GM21723 (cell line): Measurements from ENCODE around the gene PODNL1.

ENCODE experiments used
- ATAC-seq: cut with Tn5 transposase; IDR thresholded peaks from one replicate; pipeline ENCODE4 v1.9.1; 2021; ENCODE audit warnings: mild to moderate bottlenecking, moderate library complexity; ENCODE audit not compliant: unreplicated experiment

Gene PODNL1, protein sequence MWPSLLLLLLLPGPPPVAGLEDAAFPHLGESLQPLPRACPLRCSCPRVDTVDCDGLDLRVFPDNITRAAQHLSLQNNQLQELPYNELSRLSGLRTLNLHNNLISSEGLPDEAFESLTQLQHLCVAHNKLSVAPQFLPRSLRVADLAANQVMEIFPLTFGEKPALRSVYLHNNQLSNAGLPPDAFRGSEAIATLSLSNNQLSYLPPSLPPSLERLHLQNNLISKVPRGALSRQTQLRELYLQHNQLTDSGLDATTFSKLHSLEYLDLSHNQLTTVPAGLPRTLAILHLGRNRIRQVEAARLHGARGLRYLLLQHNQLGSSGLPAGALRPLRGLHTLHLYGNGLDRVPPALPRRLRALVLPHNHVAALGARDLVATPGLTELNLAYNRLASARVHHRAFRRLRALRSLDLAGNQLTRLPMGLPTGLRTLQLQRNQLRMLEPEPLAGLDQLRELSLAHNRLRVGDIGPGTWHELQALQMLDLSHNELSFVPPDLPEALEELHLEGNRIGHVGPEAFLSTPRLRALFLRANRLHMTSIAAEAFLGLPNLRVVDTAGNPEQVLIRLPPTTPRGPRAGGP

DNA sequence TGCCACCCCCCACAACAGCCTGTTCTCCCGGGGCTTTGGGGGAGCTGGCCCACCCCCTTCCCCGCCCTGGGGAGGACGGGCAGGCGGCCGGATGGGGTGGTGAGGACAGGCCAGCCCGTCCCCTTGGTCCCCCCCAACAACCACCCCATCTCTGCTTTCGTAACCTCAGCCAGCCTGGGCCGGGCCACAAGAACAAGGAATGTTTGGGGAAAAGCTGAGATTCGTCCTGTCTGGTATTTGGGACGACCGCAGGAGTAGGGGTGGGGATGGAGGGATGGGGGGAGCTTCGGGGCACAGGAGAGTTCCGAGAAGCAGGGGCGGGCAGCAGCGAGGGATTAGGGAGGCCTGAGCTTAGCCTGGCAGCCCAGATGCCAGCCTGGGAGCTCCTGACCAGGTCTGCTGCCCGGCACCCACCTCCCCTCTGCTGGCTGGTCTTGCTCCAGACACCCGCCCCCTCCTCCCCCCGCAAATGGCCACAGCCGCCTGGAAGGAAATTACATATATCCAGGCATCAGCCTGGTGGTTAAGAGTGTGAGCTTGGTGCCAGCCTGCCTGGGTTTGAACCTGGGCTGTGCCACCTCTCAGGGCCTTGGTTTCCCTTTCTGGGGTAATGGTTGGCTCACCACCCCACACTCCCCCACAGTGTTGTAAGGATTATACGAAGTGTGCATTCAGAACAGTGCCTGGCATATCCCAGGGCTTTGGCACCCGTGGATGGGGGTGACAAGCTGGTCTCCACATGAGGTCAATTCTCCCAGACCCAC lies at the start of gene PODNL1:
PODNL1 (minus strand) TSS at position 117 of the 764 bp plus-strand sequence. CDS start 236 bp downstream, outside the sequence.
- no peak for ATAC-seq

DNA sequence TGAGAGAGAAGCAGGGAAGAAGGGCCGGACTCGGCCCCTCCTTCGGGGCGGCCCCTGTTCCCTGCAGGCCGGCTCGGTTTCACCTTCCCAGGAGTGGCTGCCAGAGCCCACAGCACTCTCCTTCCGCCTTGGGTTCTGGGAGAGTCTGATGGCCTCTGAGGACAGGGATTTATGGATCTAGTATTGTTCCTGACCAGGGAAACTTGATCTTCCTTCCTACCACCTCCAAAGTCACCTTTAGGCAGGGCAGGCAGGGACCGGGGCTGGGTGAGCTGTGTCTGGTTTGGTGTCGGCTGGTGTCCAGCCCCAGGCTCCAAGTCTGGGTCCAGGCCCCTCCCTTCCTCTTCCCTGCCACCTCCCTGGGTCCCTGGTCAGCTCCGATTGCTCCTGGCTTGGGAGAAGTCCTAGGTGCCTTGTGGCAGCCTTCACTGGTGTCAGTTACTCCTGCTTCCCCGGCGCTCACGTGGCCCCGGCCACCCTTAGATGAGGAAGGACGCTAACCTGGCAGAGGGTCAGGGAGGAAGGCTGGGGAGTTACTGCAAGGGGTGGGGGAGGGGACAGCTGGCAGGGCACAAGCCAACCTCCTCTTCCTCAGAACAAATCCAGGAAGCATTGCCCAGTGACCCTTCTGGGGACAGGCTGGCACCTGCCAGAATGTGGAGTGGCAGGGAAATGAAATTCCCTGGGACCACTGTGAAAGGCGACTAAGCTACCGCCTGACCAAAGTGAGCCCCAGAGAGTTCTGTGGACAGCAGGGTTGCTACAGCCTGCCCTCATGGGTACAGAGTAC lies 49.1 kb upstream of the PODNL1 start:
- no peak for ATAC-seq

DNA sequence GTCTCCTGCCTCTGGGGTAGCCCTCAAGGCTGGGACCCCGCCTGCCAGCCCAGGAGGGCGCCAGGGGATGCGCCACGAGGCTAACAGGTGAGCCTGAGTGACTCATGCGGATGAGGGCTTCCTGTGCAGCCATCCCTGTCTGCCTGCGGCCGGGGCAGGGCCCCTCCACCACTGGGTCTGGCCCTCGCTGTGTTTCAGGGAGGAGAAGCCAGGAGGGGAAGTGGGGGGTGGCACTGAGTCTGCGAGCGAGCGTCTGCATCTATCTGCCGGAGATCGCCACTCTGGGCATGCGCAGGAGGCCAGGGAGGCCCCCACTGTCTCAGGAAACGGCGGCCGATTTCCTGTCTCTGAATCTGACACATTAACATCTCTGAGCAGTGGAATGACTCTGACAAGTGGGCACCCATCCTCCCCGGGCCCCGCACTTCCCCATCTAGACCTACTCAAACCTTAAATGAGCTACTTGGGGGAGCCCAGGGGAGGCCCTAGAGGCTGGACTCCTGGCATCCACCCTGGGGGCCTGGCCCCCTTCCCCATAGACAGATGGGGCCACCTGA lies 48.2 kb upstream of the PODNL1 start:
- peak; percentile 77 for ATAC-seq

DNA sequence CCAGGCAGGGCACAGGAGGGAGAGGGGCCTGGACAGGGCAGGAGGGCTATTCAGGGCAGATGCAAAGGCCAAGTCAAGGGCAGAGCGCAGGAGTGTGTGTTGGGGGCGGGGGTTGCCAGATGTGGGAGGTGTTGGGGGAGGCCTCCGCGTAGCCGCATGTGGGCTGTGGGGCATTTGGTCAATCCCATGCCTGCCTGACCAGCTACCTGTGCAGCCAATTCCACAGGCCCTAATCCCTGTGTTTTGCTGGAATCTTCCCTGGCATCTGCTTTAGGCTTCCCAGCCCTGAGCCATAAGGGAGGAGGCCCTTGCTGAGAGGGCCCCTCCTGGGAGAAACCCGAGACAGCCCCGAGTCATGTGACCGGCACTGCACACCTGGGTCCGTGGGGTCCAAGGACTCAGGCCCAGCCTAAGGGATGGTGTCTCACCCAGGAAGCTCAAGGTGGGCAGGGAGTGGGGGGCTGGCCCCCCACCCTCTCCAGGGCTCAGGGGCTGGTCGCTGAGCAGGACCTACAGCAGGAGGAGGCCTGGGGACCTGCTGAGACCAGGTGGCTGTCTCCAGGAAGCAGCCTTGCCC lies 47.6 kb upstream of the PODNL1 start:
- ATAC-seq, result peak; percentile 8

DNA sequence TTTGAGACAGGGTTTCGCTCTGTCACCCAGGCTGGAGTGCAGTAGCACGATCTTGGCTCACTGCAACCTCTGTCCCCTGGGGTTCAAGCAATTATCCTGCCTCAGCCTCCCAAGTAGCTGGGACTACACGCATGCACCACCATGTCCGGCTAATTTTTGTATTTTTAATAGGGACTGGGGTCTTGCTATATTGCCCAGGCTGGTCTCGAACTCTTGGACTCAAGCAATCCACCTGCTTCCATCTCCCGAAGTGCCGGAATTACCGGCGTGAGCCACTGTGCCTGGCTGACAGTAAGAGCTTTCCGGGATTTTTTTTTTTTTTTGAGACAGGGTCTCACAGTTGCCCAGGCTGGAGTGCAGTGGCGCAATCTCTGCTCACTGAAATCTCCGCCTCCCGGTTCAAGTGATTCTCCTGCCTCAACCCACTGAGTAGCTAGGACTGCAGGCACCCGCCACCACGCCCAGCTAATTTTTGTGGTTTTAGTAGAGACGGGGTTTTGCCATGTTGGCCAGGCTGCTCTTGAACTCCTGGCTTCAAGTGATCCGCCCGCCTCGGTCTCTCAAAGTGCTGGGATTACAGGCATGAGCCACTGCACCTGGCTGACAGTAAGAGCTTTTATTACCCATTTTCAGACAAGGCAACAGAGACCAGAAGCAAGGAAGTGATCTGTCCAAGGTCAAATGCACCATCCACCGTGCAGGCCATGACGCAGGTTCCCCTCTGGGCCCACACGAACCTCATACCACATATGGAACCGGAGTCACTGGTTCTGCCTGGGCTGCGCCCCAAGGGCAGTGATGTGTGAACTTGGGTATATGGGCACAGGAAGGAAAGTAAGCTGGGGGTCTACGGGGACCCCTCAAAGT lies 46.9 kb upstream of the PODNL1 start:
- no peak for ATAC-seq

DNA sequence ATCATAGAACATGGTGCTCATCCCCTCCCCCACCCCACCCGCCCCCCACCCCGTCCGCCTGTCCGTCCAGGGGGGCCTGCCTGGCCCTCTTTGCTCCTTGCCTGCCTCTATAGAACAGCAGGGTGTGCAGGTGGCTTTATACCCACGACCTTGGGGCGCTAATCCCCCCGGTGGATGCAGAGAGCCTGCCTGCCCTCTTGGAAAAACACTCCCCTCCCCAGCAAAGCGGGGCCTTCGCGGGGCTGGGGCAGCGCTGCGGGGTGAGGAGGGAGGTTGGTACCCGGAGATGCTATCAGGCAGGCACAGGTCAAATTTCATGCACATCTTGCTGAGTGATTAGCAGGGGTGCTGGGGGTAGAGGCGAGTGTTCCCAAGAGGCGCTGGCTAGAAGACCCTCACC lies 46.0 kb upstream of the PODNL1 start:
- no peak for ATAC-seq

DNA sequence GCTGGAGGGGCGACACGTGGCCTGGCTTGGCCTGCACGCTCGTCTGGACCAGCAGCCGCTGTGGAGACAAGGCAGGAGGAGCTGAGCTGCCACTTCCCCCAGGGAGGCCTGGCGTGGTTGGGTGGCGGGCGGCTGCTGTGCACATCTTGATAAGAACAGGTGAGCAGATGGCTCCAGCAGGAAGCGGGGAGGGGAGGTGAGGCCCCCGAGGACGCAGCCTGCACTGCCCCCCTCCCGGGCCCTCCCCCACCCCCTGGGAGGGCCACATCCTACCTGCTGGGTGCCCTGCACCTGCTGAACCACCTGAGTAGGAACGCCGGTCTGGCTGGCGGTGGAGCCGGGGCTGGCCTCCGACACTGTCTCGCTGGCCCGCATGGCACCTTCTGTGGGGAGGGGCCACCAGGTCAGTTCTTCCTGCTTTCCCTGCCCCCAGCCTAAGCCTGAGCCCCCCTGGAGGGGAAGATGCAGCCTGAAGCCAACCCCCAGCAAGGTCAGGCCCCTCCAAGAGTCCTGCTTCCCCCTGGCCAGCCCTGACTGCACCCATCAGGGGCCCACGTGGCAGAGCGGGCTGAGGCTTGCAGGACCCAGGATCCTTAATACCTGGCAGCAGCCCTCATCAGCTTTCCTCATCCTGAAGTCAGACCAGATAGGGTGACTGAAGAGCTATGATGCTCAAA lies 45.1 kb upstream of the PODNL1 start:
- ATAC-seq, result no peak

DNA sequence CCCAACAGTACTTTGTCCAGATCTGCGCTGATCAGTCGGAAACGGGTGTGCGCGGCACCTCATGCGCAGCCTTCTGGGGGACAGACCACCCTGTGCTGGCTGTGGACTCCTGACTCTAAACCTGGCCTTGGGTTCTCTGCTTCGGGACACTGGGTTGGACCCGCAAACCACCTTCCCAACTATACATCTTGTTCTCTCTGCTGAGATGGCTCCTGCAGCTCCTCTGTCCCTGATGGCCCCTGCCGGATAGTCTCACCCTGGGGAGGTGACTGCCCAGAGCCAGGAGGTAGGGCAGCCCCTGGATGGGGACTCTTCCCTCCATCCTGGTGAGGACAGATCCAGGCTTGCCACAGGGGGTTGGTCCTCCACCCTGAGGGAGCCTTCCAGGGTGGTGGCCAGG lies 44.6 kb upstream of the PODNL1 start:
- no peak for ATAC-seq

DNA sequence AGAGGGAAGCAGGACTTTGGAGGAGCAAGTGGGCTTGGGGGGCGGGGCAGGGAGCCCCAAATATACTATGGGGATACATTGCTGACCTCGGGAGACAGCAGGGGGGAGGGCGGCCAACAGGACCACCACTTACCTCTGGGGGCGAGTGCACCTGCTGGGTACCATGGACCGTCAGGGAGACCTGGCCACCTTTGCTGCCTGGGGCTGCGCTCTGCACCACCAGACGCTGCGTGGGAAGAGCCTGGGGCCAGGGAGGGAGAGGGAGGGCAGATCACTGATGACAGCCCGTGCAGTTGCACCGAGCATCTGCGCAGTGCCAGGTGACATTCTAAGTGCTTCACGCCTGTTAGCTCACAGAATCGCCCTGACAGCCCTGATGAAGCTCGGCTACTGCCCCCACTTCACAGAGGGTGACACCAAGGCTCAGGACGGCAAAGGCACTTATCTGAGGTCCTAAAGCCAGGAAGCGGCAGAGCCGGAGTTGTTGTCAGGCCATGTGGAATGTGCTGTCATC lies 43.8 kb upstream of the PODNL1 start:
- ATAC-seq, result no peak

DNA sequence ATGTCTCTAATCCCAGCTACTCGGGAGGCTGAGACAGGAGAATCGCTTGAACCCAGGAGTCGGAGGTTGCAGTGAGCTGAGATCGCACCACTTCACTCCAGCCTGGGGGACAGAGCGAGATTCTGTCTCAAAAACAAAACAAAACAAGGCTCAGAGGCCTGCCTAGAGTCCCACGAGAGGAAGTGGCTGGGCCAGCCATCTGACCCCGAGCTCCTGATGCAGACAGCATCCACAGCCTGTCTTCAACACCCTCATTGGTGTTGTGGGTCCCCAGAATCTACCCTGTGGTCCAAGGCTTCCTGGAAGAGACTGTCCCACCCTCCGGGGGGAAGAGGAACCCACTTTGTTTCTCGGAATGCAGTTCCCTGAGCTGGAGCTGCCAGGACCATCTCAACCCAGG lies 43.2 kb upstream of the PODNL1 start:
- ATAC-seq, result no peak

DNA sequence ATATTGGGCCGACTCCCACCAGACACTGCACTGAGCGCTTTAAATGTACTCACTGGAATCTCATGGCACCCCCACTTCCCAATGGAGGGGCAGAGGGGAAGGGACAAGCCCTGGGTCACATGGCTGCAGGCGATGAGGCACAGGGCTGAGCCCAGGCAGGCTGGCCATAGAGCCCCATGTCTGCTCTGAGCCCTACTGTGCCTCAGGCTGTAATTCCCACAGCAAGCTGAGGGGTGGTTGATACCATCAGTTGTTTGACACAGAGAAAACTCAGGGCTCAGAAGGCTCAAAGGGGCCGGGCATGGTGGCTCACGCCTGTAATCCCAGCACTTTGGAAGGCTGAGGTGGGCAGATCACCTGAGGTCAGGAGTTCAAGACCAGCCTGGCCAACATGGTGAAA lies 42.8 kb upstream of the PODNL1 start:
- ATAC-seq, result no peak

DNA sequence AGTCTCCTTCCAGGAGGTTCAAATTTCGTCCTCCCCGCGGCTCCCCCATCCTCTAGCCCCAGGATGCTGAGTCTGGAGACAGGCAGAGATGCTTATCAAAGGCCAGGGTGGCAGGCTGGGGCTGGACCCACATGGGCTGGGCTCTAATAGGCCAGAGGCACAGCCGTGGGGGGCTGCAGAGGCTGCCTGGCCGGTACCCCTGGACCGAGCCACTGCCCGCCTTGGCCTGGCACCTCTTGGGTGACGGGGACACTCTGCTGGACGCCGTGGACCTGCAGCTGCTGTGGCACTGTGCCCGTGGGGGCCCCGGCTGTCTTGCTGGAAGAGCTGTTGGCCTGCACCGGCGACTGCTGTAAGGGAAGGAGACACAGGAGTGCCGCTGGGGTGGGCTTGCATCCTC lies 42.1 kb upstream of the PODNL1 start:
- no peak for ATAC-seq

DNA sequence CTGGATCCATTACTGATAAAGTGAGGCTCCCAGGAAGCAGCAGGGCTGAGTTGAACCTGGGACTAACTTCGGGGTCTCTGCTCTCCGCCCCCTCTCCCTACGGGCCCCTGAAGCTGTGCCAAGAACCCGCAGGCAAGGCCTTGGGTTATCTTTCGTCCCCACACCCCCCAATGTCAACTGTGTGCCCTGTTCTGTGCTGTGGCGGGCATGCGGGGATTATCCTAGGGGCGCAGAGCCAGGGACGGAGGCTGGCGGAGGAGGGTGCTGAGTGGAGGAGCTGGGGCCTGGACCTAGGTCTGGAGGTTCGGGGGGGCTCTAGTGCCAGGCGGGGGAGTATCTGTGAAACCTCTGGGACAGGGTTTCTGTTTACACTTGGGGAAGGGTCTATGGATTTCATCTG lies 41.5 kb upstream of the PODNL1 start:
- ATAC-seq, result no peak

DNA sequence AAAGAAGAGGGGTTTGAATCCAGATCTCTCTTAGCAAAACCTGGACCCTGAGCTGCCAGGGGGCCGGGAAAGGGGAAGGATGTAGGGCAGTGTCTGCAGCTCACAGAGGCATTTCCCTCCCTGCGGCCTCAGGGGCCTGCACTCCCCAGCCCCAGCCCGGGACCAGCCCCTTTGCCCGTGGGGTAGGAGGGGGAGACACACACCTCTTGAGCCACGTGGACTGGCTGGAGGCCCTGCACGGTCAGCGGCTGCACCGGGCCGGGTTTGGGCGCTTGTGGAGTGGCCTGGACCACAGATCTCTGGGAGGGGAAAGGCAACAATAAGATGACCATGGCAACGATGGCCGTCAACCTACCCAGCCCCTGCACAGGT lies 41.0 kb upstream of the PODNL1 start:
- no peak for ATAC-seq

DNA sequence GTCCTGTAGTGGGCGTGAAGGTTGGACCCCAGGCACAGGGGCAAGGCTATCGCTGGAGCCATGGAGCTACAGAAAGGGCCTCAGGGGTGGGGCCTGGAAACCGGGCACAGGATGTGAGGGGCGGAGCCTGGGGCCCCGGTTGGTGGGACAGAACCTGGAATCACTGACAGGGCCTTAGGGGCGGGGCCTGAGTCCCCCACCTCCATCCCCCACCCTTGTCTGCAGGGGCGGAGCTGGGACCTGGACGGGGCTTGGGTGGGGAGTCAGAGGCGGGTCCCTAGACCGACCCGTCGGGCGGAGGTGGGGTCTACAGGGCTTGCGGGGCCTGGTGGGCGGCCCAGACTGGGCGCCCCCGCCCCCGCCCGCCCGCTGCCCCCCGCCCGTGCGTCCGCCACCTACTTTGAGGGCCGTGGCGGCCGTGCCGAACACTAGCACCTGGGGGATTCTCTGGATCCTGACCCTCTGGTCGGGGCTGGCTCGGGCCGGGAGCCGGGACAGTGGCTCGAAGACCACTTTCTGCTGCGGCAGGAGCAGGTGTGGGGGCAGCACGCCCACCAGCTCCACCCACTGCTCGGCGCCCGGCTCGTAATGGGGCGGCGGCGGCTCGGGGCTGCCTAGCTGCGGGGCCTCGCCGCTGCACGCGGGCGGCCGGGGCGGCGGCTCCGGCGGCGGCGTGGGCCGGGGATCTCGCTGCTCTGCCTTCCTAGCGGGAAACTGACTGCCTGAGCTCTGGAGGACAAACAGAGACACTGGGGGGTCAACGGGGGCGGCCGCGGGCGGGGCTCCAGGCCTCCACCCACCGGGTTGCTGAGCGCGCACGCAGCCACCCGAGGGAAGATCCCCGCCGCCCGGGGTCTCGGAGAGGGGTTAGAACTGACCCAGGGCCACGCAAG lies 40.4 kb upstream of the PODNL1 start:
- no peak for ATAC-seq

DNA sequence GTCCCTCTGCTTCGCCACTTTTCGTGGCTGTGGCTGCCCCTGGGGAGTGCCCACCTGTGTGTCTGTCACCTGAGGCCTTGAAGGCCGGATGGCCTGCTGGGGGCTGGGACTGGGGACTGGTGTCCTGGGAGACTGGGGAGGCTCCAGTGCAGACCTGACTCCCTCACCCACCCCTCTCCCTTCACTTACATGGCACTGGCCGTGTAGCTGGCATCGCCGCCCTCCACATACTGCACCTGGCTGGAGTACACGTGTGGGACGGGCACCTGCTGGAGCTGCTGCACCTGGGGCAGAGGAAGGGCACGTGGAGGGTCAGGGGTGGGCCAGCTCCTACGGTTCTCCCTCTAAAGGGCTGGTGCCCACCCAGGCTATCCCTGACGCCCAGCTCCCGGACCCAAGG lies 39.6 kb upstream of the PODNL1 start:
- ATAC-seq, result no peak

DNA sequence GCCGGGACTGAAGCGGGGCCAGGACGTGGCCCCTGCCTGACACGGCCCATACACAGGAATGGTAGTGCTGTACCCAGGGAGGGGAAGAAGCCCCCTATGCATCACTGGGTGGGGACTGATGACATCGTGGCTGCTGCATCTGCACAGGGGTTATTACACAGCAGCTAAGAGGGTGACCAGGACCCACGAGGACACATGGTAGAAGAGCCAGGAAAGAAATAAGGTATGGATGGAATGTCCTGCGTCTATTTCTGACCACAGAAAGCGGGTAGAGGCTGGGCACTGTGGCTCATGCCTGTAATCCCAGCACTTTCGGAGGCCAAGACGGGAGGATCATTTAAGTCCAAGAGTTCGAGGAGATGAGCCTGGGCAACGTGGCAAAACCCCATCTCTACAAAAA lies 38.2 kb upstream of the PODNL1 start:
- ATAC-seq, result no peak

DNA sequence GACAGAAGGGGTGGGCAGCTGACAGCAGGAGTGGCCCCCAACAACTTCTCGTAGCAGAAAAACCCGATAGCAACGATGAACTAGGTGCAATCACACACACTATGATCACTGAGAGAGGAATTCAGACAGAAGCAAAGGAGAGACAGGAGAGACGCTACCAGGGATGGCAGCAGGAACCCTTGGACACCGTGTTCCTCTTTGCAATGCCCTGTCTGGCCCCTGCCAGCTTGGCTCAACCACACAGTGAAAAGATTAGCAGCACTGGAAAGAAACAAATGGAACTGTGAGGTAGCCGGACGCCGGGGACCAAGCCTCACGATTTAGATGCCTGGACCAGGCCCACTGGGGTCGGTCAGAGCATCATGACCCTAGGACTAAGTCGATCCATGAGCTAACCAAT lies 37.7 kb upstream of the PODNL1 start:
- ATAC-seq, result no peak
